Muscle layer of duodenum (tissue), 2 donors: ENCODE data around the gene GGACT.

Source experiments
- H3K27ac ChIP-seq: one replicate; pipeline ENCODE4 v1.7.0; 2013; ENCODE audit warnings: mild to moderate bottlenecking, low read length
- H3K27me3 ChIP-seq: one replicate; pipeline ENCODE4 v1.7.0; 2013; ENCODE audit warnings: low read depth, mild to moderate bottlenecking, control low read depth, low read length
- H3K36me3 ChIP-seq, 2 donors: one replicate each; pipeline ENCODE4 v1.7.0; 2013; ENCODE audit warnings: low read length in 2 of 2, control low read depth in 1 of 2, mild to moderate bottlenecking in 1 of 2; ENCODE audit not compliant: insufficient read depth in 2 of 2, control insufficient read depth in 1 of 2
- H3K4me1 ChIP-seq, 2 donors: one replicate each; pipeline ENCODE4 v1.7.0; 2013; ENCODE audit warnings: low read length in 2 of 2, mild to moderate bottlenecking in 2 of 2, control low read depth in 1 of 2, moderate library complexity in 1 of 2; ENCODE audit not compliant: insufficient read depth in 2 of 2, control insufficient read depth in 1 of 2
- H3K4me3 ChIP-seq, 2 donors: one replicate each; pipeline ENCODE4 v1.7.0; 2013; ENCODE audit warnings: low read length in 2 of 2, low read depth in 1 of 2, mild to moderate bottlenecking in 1 of 2
- H3K9me3 ChIP-seq, 2 donors: one replicate each; pipeline ENCODE4 v1.7.0; 2013; ENCODE audit warnings: low read length in 2 of 2, control low read depth in 1 of 2, mild to moderate bottlenecking in 1 of 2; ENCODE audit not compliant: control insufficient read depth in 1 of 2
- donor health status: healthy.

Gene GGACT

GRCh38 chr13:100536643-100537180 lies 51.9 kb downstream of the GGACT start:
- no peak overlapping the region for H3K27ac ChIP-seq
- H3K9me3 ChIP-seq = no peaks in the 10 kb centered on the region
- H3K27me3 ChIP-seq = no peaks in the 10 kb centered on the region
- H3K4me3 ChIP-seq = no peak overlapping the region
- no peaks in the 10 kb centered on the region for H3K4me1 ChIP-seq
- peaks cover 0 to 9% of the 10 kb centered on the region in 2 donors for H3K36me3 ChIP-seq

GRCh38 chr13:100535426-100536135 lies 53.0 kb downstream of the GGACT start:
- no peaks in the 10 kb centered on the region for H3K27me3 ChIP-seq
- H3K9me3 ChIP-seq = no peaks in the 10 kb centered on the region
- no peaks in the 10 kb centered on the region for H3K4me1 ChIP-seq
- no peak overlapping the region for H3K27ac ChIP-seq
- no peak overlapping the region for H3K4me3 ChIP-seq
- H3K36me3 ChIP-seq = peaks cover 0 to 9% of the 10 kb centered on the region in 2 donors

- Histone ChIP-seq H3K27ac (no peak overlapping the region), H3K36me3 (peaks cover 5 to 9% of the 10 kb centered on the region in 2 donors), H3K4me1 (no peaks in the 10 kb centered on the region), H3K4me3 (no peak overlapping the region), H3K9me3 (no peaks in the 10 kb centered on the region), H3K27me3 (no peaks in the 10 kb centered on the region)
These were observed 53.7 kb downstream of the GGACT start for GRCh38 chr13:100534911-100535310.

GRCh38 chr13:100534147-100534843 lies 54.3 kb downstream of the GGACT start:
- H3K27ac ChIP-seq = no peak overlapping the region
- no peak overlapping the region for H3K4me3 ChIP-seq
- no peaks in the 10 kb centered on the region for H3K9me3 ChIP-seq
- no peaks in the 10 kb centered on the region for H3K27me3 ChIP-seq
- no peaks in the 10 kb centered on the region for H3K4me1 ChIP-seq
- peaks cover 9 to 14% of the 10 kb centered on the region in 2 donors for H3K36me3 ChIP-seq

GRCh38 chr13:100533588-100534041 lies 55.0 kb downstream of the GGACT start:
- Histone ChIP-seq H3K27me3 (no peaks in the 10 kb centered on the region), H3K36me3 (peaks cover 12 to 15% of the 10 kb centered on the region in 2 donors), H3K4me3 (no peak overlapping the region), H3K9me3 (no peaks in the 10 kb centered on the region), H3K4me1 (no peaks in the 10 kb centered on the region), H3K27ac (no peak overlapping the region)

GRCh38 chr13:100532836-100533435 lies 55.7 kb downstream of the GGACT start:
- H3K36me3 ChIP-seq = peaks cover 15% of the 10 kb centered on the region in 2 donors
- no peak overlapping the region for H3K4me3 ChIP-seq
- no peaks in the 10 kb centered on the region for H3K27me3 ChIP-seq
- no peaks in the 10 kb centered on the region for H3K4me1 ChIP-seq
- no peak overlapping the region for H3K27ac ChIP-seq
- H3K9me3 ChIP-seq = no peaks in the 10 kb centered on the region

- Histone ChIP-seq H3K4me1 (no peaks in the 10 kb centered on the region), H3K27ac (no peak overlapping the region), H3K9me3 (no peaks in the 10 kb centered on the region), H3K36me3 (peaks cover 20 to 21% of the 10 kb centered on the region in 2 donors), H3K4me3 (no peak overlapping the region), H3K27me3 (no peaks in the 10 kb centered on the region)
These were observed 56.4 kb downstream of the GGACT start for GRCh38 chr13:100532090-100532766.

GRCh38 chr13:100530671-100531213 lies 57.8 kb downstream of the GGACT start:
- Histone ChIP-seq H3K27me3 (no peaks in the 10 kb centered on the region), H3K4me3 (no peak overlapping the region), H3K27ac (no peak overlapping the region), H3K9me3 (no peaks in the 10 kb centered on the region), H3K36me3 (peaks cover 21 to 26% of the 10 kb centered on the region in 2 donors), H3K4me1 (no peaks in the 10 kb centered on the region)

- Histone ChIP-seq H3K9me3 (no peaks in the 10 kb centered on the region), H3K27ac (no peak overlapping the region), H3K4me1 (no peaks in the 10 kb centered on the region), H3K36me3 (peaks cover 21 to 26% of the 10 kb centered on the region in 2 donors), H3K27me3 (no peaks in the 10 kb centered on the region), H3K4me3 (no peak overlapping the region)
These were observed 58.8 kb downstream of the GGACT start for GRCh38 chr13:100529666-100530377.

- Histone ChIP-seq H3K4me1 (no peaks in the 10 kb centered on the region), H3K36me3 (peaks cover 21 to 29% of the 10 kb centered on the region in 2 donors), H3K27ac (no peak overlapping the region)
These were observed 59.8 kb downstream of the GGACT start for GRCh38 chr13:100528820-100529219.

More at GRCh38 chr13:100528820-100529219, 59.8 kb downstream of the GGACT start:
- H3K9me3 ChIP-seq = no peaks in the 10 kb centered on the region
- no peak overlapping the region for H3K4me3 ChIP-seq
- no peaks in the 10 kb centered on the region for H3K27me3 ChIP-seq
